IPS-15b (cell line): Measurements from ENCODE around the gene LIPT2.
"Not testable (repeated sequence)": the region's sequence is repeated elsewhere in the genome, so short reads cannot be mapped to it uniquely, and the experiment has no call there.

Source experiments
- H3K27me3 ChIP-seq: one replicate; pipeline ENCODE4 v1.6.1; 2013; ENCODE audit warnings: low read length; ENCODE audit not compliant: control insufficient read depth, insufficient read depth
- H3K36me3 ChIP-seq: one replicate; pipeline ENCODE4 v1.6.1; 2013; ENCODE audit warnings: low read length; ENCODE audit not compliant: control insufficient read depth, insufficient read depth
- H3K4me1 ChIP-seq: one replicate; pipeline ENCODE4 v1.6.1; 2013; ENCODE audit warnings: mild to moderate bottlenecking, low read length; ENCODE audit not compliant: control insufficient read depth, insufficient read depth
- H3K4me3 ChIP-seq: one replicate; pipeline ENCODE4 v1.5.1; 2013; ENCODE audit warnings: low read depth, low read length
- H3K9ac ChIP-seq: one replicate; pipeline ENCODE4 v1.6.1; 2013; ENCODE audit warnings: low read depth, mild to moderate bottlenecking, low read length
- H3K9me3 ChIP-seq: one replicate; pipeline ENCODE4 v1.6.1; 2013; ENCODE audit warnings: mild to moderate bottlenecking, low read length; ENCODE audit not compliant: control insufficient read depth, insufficient read depth

Gene LIPT2

DNA sequence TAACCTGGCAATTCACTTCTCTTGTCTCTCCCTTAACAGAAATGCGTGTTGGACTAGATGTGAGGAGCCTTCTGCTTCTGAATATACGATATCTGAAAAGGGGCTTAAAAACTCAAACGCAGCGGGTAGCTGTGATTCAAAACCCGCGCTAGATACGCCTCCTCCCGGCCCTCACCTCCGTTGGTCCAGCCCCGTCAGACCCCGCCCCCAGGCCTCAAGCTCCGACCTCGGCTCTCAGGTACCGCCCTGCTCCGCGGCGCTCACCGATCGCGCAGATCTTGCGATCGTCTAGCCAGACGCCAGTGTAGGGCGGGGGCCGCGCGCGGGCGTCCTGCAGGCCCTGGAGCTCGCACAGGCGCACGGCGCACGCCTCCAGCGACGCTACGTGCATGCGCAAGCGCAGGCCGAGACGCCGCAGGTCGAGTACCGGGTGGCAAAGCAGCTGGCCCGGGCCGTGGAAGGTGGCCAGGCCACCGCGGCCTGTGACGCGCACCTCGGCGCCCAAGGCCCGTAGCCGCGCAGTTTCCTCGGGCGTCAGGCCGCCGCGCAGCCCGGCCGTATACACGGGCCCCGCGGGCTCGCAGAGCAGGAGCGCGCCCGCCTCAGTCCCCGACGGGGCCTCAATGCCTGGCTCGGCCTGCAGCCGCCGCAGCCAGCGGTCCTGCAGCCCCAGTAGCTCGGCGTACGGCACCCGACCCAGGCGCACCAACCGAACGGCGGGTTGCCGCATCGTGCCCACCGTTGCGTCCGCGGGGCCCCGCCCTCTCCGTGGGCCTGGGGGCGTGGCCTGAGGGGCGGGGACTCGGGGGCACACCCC is at the start of gene LIPT2:
TSS of gene LIPT2 (minus strand) at position 751 of the 817 bp plus-strand sequence. CDS start at position 730, 21 bp downstream.
- H3K9ac ChIP-seq: peak within 1 kb of the TSS; percentile 93
- no peaks in the 10 kb centered on the region for H3K27me3 ChIP-seq
- H3K36me3 ChIP-seq: no peaks in the 10 kb centered on the region
- H3K4me1 ChIP-seq: no peaks in the 10 kb centered on the region
- no peaks in the 10 kb centered on the region for H3K9me3 ChIP-seq
- peak within 1 kb of the TSS; percentile 67 for H3K4me3 ChIP-seq

GRCh38 chr11:74541466-74541865 is 47.9 kb upstream of the LIPT2 start:
- no peaks in the 10 kb centered on the region for H3K27me3 ChIP-seq
- no peaks in the 10 kb centered on the region for H3K4me1 ChIP-seq
- H3K36me3 ChIP-seq: no peaks in the 10 kb centered on the region
- peaks cover 9% of the 10 kb centered on the region for H3K9me3 ChIP-seq
- no peak overlapping the region for H3K9ac ChIP-seq
- H3K4me3 ChIP-seq: no peak overlapping the region

GRCh38 chr11:74540270-74540669 is 46.7 kb upstream of the LIPT2 start:
- Histone ChIP-seq H3K9me3 (peaks cover 9% of the 10 kb centered on the region), H3K36me3 (no peaks in the 10 kb centered on the region), H3K9ac (no peak overlapping the region), H3K4me3 (no peak overlapping the region), H3K4me1 (no peaks in the 10 kb centered on the region), H3K27me3 (no peaks in the 10 kb centered on the region)

DNA sequence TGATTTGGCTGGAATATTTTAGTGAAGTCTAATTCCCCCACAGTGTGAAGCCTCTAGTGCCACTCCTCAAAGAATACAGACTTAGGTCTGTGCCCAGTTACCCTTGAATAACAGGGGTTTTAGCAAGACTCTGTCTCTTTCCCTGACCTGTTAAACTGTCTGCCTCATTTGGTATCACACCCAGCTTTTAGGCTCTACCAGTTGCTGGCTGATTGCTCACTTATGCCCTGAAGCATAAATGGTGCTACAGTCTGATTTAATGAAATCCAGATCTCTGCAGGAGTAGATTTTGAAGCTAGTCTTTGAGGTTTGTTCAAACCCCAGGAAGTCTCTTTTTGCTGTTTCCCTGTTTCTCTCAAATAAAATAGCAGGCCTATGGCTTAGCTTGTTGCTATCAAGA is 45.2 kb upstream of the LIPT2 start:
- H3K4me1 ChIP-seq: no peaks in the 10 kb centered on the region
- H3K9me3 ChIP-seq: peaks cover 3% of the 10 kb centered on the region
- no peaks in the 10 kb centered on the region for H3K36me3 ChIP-seq
- no peak overlapping the region for H3K9ac ChIP-seq
- no peaks in the 10 kb centered on the region for H3K27me3 ChIP-seq
- no peak overlapping the region for H3K4me3 ChIP-seq

DNA sequence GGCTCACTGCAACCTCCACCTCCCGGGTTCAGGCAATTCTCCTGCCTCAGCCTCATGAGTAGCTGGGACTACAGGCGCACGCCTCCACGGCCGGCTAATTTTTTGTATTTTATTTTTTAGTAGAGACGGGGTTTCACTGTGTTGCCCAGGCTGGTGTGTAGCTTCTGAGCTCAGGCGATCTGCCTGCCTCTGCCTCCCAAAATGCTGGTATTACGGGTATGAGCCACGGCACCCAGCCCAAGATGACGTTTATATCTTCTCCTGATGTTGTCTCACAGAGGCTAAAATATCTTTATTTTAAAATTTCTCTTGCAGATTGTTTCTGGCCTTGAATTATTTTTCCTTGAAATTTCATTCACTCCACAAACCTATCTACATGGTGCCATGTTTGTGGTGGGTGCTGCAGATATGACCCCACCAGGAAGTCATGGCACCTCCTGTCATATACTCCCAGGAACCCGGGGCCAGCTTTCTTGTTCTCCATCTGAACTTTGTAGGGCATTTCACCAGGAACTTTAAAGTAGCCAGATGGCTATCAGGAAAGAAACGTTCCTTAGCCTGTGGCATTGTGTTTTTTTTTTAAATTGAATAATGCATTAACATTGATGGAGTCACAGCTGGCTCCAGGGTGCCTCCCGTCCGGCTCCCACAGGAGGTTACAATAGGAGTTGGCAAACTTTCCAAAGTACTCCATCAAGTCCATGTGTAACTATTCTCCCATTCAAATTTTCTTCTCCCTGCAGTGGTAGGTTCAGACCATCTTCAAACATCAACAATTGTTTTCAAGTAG is 42.0 kb upstream of the LIPT2 start:
- Histone ChIP-seq H3K9ac (no peak overlapping the region), H3K27me3 (no peaks in the 10 kb centered on the region), H3K9me3 (no peaks in the 10 kb centered on the region), H3K4me1 (no peaks in the 10 kb centered on the region), H3K36me3 (no peaks in the 10 kb centered on the region), H3K4me3 (no peak overlapping the region)

GRCh38 chr11:74534946-74535275 is 41.4 kb upstream of the LIPT2 start:
- not testable (repeated sequence) for H3K4me1 ChIP-seq, H3K9ac ChIP-seq, H3K9me3 ChIP-seq

GRCh38 chr11:74534216-74534945 is 40.9 kb upstream of the LIPT2 start:
- Histone ChIP-seq H3K27me3 (no peaks in the 10 kb centered on the region), H3K9ac (no peak overlapping the region), H3K36me3 (no peaks in the 10 kb centered on the region), H3K4me3 (no peak overlapping the region), H3K4me1 (no peaks in the 10 kb centered on the region), H3K9me3 (no peaks in the 10 kb centered on the region)

More at GRCh38 chr11:74534946-74535275, 41.4 kb upstream of the LIPT2 start:
- H3K27me3 ChIP-seq, H3K36me3 ChIP-seq, H3K4me3 ChIP-seq: not testable (repeated sequence)

GRCh38 chr11:74533421-74533820 is 39.9 kb upstream of the LIPT2 start:
- H3K36me3 ChIP-seq: no peaks in the 10 kb centered on the region
- no peaks in the 10 kb centered on the region for H3K9me3 ChIP-seq
- no peaks in the 10 kb centered on the region for H3K4me1 ChIP-seq
- no peak overlapping the region for H3K4me3 ChIP-seq
- no peaks in the 10 kb centered on the region for H3K27me3 ChIP-seq
- no peak overlapping the region for H3K9ac ChIP-seq

DNA sequence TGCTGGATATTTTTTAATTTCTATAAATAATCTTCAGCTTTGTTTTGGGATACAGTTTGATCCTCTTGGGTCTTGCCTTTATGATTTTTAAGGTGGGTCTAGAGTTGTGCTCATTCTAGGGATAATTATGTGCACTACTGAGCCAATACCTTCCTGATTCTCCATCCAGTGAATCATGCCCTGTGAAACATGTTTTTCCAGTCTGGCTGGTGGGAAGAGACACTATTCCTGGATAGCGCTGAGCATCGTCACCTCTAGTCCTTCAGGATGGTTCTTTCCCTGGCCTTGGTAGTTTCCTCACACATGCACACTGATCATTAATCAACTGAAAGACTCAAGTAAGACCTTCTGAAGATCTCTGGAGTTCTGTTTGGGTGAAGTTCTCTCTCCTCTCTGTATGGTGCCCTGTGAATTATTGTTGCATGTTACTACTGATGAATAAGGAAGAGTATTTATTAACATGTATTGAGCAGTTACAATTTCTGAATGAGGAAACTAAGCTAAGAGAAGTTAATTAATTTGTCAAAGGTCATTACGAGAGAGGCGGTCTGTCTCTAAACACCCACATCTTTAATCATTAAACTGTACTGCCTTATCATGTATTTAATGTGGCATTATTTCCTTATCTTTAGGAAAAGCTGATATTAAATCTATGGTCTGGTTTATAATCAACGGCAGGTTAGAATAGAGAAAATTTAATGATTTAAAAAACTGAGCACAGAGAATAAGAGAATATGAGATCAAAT is 39.1 kb upstream of the LIPT2 start:
- no peaks in the 10 kb centered on the region for H3K36me3 ChIP-seq
- no peaks in the 10 kb centered on the region for H3K4me1 ChIP-seq
- H3K4me3 ChIP-seq: no peak overlapping the region
- no peak overlapping the region for H3K9ac ChIP-seq
- no peaks in the 10 kb centered on the region for H3K9me3 ChIP-seq
- H3K27me3 ChIP-seq: no peaks in the 10 kb centered on the region

DNA sequence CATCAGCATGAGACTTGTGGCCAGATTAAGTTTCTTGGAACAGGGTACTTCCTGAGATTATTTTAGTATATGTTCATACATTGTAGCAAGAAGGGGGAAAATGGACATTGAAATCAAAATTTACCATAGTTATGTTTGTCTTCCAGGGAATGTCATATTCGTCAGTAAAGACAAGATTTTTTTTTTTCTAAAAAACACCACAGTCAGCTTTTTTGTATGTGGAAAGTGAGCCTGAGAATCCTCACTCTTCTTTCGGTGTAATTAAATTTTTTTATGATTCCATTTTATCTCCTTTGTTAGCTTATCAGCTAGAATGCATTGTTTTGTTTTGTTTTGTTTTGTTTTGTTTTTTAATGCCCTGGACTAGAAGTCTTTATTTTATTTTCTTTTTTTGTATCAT is 31.5 kb upstream of the LIPT2 start:
- Histone ChIP-seq H3K9me3 (no peaks in the 10 kb centered on the region), H3K9ac (no peak overlapping the region), H3K4me3 (no peak overlapping the region), H3K36me3 (no peaks in the 10 kb centered on the region), H3K27me3 (no peaks in the 10 kb centered on the region), H3K4me1 (no peaks in the 10 kb centered on the region)

GRCh38 chr11:74524501-74524900 is 31.0 kb upstream of the LIPT2 start:
- H3K9ac ChIP-seq: no peak overlapping the region
- no peak overlapping the region for H3K4me3 ChIP-seq
- no peaks in the 10 kb centered on the region for H3K9me3 ChIP-seq
- no peaks in the 10 kb centered on the region for H3K4me1 ChIP-seq
- H3K36me3 ChIP-seq: no peaks in the 10 kb centered on the region
- H3K27me3 ChIP-seq: no peaks in the 10 kb centered on the region
